ENCODE results near the gene SNTB2. TPM values are rescaled to one million over a fixed set of nuclear protein-coding genes. Genes with fewer than 3 reads are reported as not detected.
"Not testable (repeated sequence)": the region's sequence is repeated elsewhere in the genome, so short reads cannot be mapped to it uniquely, and the experiment has no call there.

The SNTB2 gene
- total RNA-seq, 1 donor, result 2.4 TPM

DNA sequence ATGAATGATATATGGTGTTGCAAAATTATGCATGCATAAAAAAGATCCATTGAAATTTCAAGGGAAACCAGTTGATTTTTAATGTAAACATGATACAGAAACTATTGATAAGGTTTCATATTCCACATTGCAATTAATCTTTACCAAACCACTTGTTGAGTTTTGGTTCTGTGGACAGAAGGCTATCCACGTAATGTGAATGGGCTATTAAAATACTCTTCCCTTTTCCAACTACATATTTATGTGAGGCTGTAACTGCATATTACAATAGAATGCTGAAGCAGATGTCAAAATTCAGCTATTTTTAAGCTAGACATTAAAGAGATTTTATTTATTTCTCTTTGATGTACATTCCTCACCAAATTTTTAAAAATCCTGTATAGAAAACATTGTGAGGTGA, 90.4 kb downstream of the SNTB2 start:
- no peak for DNase-seq (ENCODE audit: low read depth in 2 of 3, low spot score in 2 of 3)

DNA sequence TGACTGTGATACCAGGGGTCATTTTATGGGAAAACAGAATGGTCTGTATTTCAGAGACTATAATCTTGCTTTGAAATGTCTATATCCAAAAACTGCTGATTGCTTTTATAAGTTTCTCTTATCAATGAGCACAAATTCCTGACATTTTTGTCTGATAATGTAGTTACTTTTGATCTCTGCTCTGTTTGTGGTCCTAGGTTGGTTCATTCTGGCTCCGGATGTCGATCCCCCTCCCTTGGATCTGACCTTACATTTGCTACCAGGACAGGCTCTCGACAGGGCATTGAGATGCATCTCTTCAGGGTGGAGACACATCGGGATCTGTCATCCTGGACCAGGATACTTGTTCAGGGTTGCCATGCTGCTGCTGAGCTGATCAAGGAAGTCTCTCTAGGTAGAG, 96.9 kb downstream of the SNTB2 start:
- DNase-seq (ENCODE audit: low read depth in 2 of 3, low spot score in 2 of 3), result no peak

DNA sequence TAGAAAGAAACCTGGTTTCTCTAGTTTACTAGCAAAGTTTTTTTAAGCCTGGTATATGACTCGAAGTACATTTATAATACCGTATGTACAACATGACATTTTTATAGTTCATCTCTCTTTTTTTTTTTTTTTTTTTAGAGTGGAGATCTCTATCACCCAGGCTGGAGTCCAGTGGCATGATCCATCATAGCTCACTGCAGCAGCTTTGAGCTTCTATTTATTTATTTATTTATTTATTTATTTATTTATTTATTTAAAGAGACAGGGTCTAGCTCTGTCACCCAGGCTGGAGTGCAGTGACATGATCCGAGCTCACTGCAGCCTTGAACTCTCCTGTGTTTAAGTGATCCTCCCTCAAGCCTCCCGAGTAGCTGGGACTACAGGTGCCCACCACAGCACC, 98.3 kb downstream of the SNTB2 start:
- no peak for DNase-seq (ENCODE audit: low read depth in 2 of 3, low spot score in 2 of 3)

DNA sequence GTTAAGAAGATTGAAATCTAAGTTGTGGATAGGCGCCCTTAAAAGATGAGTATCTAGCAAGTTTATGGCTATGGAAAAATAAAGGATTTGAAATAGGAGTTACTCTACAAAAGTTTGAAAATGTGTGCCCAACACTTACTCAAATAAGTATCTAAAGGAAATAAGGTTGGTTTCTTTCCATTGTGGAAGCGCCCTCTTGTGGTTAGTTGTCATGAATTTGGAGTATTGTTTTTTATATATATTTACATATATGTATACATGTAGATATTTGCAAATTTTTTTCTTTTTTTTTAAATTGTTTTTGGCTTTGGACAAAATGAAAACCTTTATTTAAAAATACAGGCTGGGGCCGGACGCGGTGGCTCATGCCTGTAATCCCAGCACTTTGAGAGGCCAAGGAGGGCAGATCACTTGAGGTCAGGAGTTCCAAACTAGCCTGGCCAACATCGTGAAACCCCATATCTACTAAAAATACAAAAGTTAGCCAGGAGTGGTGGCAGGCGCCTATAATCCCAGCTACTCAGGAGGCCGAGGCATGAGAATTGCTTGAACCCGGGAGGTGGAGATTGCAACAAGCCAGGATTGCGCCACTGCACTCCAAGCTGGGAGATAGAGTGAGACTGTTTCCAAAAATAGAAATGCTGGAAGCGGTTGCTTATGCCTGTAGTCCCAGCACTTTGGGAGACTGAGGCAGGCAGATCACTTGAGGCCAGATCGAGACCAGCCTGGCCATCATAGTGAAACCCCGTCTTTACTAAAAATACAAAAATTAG, 100.2 kb downstream of the SNTB2 start:
- DNase-seq (ENCODE audit: low read depth in 2 of 3, low spot score in 2 of 3), result peak; percentile 39 to 83 (median 60)

DNA sequence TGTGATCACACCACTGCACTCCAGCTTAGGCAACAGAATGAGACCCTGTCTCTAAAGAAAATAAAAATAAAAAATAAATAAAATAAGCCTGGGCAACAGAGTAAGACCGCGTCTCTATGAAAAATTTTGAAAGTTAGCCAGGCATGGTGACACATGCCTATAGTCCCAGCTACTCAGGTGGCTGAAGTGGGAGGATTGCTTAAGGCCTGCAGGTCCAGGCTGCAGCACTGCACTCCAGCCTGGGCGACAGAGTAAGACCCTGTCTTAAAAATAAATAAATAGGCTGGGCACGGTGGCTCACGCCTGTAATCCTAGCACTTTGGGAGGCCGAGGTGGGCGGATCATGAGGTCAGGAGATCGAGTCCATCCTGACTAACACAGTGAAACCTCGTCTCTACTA, 104.7 kb downstream of the SNTB2 start:
- DNase-seq (ENCODE audit: low read depth in 2 of 3, low spot score in 2 of 3), result not testable (repeated sequence)

DNA sequence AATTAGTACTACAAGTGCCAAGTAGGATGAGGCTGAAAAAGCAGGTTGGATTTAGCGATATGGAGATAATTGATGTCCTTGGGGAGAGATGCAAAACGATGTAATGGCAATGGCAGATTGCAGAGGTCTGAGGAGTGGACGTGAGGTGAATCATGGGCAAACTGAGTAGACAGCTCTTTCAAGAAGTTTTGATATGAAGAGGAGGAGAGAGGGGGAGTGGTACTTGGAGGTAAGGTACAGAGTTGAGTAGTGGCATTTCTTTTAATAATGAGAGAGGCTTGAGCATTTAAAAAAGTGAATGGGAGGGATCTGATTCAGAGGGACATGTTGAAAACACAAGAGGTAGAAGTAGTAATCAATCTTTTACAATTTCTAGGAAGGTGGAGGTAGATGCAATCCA, 106.4 kb downstream of the SNTB2 start:
- DNase-seq (ENCODE audit: low read depth in 2 of 3, low spot score in 2 of 3), result no peak

DNA sequence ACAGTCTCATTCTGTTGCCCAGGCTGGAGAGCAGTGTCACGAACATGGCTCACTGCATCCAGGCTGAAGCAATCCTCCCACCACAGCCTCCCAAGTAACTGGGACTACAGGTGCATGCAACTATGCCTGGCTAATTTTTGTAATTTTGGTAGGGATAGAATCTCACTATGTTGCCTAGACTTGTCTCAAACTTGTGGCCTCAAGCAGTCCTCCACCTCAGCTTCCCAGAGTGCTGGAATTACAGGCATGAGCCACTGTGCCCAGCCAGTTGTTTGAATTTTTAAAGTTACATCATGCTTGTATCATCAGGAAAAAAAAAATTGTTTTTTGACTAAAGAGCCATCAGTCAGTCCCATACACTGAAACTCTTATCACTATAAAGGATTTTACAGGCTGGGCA, 107.1 kb downstream of the SNTB2 start:
- DNase-seq (ENCODE audit: low read depth in 2 of 3, low spot score in 2 of 3), result no peak

DNA sequence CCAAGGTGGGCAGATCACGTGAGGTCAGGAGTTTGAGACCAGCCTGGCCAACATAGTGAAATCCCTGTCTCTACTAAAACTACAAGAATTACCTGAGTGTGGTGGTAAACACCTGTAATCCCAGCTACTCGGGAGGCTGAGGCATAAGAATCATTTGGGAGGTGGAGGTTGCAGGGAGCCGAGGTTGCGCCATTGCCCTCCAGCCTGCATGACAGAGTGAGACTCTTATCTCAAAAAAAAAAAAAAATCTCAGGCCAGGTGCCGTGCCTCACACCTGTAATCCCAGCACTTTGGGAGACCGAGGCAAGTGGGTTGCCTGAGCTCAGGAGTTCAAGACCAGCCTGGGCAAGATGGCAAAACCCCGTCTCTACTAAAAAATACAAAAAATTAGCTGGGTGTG, 109.8 kb downstream of the SNTB2 start:
- DNase-seq (ENCODE audit: low read depth in 2 of 3, low spot score in 2 of 3), result not testable (repeated sequence)

DNA sequence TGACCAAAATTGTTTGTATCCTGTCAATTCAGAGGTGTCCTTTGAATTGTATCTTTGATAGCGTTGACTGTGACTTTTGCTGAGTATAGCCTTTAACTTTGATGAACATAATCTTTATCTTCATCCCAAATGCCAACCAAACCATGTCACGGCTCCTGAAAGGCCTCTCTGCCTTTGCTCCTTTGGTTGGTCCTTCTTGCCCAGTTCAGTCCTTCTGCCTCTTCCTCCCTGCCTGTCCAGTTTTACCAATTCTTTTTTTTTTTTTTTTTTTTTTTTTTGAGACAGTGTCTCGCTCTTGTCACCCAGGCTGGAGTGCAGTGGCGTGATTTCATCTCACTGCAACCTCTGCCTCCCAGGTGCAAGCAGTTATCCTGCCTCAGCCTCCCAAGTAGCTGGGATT, 111.3 kb downstream of the SNTB2 start:
- no peak for DNase-seq (ENCODE audit: low read depth in 2 of 3, low spot score in 2 of 3)

DNA sequence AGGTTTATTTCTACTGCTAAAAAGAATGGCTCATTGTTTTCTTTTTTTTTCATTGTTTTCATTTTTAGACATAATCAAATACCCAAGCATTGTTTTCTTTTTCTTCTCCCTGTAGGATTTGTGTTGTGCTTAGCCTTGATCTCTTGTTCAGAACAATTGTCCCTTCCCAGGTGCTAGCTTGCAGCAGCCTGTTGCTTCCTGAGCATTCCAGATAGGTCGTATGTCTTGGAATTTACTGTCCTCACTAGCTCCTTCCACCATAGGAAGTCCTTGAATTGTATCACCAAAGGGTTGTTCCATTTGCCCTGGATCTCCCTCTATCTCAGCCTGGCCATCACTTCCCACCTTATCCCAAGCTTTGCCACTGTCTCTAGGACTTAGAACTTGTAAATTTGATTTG, 114.2 kb downstream of the SNTB2 start:
- DNase-seq (ENCODE audit: low read depth in 2 of 3, low spot score in 2 of 3), result no peak

DNA sequence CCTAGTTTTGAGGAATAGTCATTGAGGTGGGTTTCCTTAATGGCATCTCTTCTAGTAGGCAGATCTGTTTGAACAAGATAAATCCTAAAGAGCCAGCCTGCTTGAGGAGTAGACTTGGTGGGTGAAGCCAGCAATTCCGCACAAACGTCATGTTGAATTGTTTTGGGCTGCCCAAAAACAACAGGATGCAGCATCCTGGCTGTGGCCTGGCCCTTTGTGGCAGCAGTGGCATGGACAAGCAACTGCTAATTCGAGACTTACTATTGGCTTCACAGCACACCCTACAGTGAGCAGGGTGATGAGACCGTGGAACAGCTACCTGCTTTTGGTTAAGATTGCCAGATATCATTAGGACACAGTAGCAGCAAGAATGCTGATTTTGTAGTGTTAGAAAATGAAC, 114.9 kb downstream of the SNTB2 start:
- no peak for DNase-seq (ENCODE audit: low read depth in 2 of 3, low spot score in 2 of 3)

DNA sequence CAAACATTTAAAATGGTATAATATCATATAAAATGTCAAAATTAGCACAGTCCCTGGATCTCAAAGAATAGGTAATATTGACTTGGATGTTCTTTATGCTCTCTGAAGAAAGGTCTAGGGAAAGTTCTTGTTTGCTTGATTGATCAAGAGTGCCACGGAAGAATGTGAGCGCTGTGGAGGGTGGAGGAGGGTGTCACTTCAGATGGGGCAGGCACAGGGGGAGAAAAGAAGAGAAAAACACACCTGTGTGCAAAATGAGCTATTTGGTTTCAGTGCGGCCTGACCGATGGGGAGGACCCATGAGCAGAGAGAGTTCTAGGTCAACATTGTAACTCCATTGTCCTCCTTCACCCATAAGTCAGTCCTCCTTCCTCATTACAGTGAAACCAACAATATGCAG, 115.3 kb downstream of the SNTB2 start:
- DNase-seq (ENCODE audit: low read depth in 2 of 3, low spot score in 2 of 3), result no peak

DNA sequence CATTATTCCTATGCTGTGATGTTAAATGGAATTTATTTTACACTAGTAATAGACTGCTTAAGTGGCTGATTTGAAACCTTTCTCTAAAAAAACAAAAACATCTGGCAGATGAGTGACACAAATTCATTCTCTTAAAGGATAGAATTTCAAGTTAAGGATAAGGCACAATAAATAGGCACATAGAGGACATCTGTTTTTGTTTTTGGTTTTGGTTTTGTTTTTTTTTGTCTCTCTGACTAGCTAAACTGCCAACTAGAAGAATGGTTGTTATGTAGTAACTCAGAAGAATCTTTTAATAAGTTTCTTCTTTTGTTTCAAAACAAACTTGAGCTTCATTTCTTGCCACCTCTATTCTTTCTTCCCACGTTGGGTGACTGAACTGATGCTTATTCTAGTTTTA, 119.1 kb downstream of the SNTB2 start:
- DNase-seq (ENCODE audit: low read depth in 2 of 3, low spot score in 2 of 3), result no peak

DNA sequence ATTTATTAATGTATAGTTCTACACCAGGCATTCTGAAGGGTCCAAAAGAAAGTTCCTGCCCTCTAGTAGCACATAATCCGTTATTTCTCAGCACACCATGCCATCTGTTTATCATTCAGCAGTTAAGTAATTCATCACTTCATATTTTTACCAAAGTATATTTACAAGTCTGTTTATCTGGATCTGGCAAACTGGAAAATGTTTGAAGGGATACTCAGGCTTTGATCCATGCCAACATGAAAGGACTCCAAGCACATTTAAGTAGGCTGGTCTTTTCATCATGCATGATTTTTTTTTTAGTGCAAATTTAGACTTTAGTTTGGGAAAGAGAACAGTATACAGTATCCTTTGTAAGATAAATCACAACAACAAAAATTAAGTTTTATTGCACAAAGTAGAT, 120.1 kb downstream of the SNTB2 start:
- DNase-seq (ENCODE audit: low read depth in 2 of 3, low spot score in 2 of 3), result no peak

DNA sequence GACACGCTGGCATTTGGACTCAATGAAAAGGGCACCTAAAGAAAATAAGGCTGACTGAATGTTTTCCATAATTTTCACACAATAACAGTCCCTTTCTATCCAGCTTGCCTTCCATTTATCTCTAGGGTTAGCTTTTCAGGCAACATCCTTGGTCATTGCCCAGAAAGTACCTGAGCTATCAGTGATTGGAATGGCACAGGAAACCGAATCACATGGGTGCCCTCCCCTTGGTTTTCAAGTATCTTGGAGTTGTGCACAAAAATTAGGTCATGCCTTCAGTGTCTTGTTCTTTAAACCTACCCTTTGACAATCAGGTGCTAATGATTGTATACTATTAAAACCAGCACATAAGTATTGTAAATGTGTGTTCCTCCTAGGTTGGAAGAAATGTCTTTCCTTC, 120.9 kb downstream of the SNTB2 start:
- DNase-seq (ENCODE audit: low read depth in 2 of 3, low spot score in 2 of 3), result no peak

DNA sequence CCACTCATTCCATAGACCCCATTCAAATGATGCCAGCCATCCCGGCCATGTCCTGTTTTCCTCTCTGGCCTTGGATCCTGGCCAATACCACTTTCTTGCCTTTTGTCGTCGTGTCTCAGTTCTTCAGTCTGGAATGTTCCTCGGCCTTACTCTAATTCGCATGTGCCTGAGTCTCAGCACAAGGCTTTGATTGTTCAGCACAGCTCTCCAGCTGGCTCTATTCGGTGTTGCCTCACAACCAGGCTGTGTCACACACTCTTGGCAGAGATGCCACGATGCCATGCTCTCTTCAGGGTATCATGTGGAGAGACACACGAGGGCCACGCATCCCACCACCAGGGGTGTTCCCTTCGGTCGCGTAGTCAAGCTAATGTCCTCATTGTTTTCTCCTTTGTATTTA, 122.4 kb downstream of the SNTB2 start:
- no peak for DNase-seq (ENCODE audit: low read depth in 2 of 3, low spot score in 2 of 3)

DNA sequence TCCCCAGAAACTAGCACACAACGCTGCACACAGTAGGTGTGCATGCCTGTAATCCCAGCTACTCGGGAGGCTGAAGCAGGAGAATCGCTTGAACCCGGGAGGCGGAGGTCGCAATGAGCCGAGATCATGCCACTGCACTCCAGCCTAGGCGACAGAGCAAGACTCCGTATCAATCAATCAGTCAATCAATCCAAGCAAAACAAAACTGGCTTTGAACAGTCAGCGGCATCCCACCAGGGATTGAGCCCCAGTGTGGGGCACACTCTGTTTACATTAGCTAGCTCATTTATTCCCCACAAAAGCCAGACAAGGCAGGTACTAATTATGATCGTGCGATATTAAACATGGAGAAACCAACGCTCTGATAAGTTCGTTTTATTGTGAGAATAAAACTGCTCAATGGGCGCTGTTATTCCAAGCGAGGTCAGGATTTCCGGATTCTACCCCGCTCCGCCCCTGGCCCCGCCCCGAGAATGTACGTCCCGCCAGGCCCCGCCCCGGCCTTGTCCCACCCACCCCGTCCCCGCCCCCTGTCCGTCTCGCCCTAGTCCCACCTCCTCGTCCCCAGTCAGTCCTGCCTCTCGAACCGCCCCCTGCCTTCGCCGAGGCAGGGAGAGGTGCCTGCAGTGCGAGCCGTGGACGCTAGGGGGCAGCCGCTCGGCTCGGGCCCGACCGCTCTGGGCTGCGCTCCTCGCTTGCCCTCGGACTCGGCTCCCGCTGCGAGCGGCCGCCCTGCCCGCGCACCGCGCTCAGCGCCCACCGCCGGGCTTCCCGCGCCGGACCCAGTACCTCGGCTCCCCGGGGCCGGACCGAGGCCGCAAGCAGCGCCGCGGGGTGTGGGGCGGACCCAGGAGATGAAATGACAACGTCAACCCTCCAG, 123.9 kb downstream of the SNTB2 start, which contains the start of gene VPS4A:
Gene VPS4A (plus strand): TSS at position 698 of the 880 bp plus-strand sequence. CDS start 162 bp downstream, at position 860.
- DNase-seq (ENCODE audit: low read depth in 2 of 3, low spot score in 2 of 3), result peak; percentile 95 to 97 (median 97)

DNA sequence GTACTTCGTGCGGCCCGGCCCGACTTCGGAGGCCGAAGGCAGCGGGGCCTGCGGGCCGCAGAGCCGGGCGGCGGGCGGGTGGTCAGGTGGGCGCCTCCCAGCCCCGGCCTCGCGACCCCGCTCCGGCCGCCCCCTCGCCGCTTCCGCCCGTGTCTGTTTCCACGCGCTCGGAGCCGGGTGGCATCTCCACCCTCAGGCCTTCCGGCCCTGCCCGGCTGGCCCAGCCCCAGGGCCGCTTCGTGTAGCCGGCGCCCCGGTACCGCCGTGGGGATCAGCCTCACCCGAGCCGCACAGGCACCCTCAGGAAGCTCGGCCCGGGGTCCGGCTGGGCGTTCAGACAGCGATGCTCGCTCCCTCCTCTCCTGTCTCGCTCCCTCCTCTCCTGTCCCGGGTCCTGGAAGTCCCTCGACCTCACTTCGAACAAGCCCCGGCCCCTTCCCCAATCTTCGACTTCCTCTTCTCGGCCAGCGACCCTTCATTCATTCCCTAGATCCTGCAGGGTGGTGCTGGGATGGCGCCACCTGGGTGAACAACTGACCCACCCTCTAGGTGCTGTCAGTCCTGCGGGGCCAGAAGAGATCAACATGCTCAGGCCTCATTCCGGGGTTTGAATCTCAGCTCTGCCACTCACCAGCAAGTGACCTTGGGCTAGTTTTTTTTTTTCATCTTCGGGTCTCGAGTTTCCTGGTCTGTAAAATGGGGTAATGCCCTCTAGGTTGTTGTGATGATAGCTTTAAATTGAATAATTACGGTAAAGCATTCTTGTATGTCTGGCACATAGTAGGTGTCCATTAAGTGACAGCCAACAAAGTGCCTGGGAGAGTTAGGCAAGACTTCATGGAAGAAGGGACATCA, 124.8 kb downstream of the SNTB2 start:
- DNase-seq (ENCODE audit: low read depth in 2 of 3, low spot score in 2 of 3), result peak in 1 of 3 donors; percentile 34

DNA sequence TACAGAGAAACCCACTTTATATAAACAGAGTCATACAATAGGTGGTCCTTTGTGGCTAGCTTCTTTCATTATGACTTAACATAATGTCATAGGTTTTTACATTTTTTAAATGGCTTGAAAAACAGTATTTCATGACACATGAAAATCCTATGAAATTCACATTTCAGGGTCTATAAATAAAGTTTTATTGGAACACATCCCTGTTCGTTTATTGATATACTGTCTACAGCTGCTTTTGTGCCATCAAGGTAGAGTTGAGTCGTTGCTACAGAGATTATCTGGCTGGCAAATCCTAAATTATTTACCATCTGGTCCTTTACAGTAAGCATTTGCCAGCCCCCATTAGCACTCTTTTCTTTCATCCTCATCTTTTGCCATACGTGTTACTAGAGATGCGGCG, 126.5 kb downstream of the SNTB2 start:
- no peak for DNase-seq (ENCODE audit: low read depth in 2 of 3, low spot score in 2 of 3)

DNA sequence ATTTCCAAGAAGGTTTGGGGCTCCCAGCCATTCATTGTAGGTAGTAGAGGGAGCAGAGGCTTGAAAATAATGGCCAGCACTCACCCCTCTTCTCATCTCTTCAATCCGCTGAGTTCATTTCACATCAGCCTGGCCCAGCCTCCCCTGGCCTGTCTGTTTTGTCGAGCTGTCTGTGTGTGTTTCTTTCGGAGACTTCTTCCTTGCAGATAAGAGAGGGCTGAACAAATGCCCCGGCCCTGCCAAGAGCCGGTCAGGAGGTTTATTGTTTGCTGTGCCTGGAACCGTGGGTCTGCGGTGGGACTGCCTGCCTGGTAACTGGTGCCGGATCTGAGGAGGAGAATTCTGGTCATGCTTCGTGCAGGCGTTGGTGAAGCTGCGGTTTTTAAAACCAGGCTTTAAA, 127.6 kb downstream of the SNTB2 start:
- no peak for DNase-seq (ENCODE audit: low read depth in 2 of 3, low spot score in 2 of 3)
